NB4 (cell line): Measurements from ENCODE around the gene ZNHIT1.

Source experiments
- CTCF ChIP-seq: IDR thresholded peaks from one replicate; pipeline ENCODE4 v1.5.1; 2012; ENCODE audit warnings: low read depth, low read length
- MAX ChIP-seq: IDR thresholded peaks from 2 replicates; pipeline ENCODE4 v1.6.1; 2011; ENCODE audit warnings: low read depth, low read length
- POLR2A ChIP-seq: IDR thresholded peaks from 2 replicates; pipeline ENCODE4 v1.6.1; 2011; ENCODE audit warnings: mild to moderate bottlenecking; ENCODE audit not compliant: insufficient read length; ENCODE audit errors: extremely low read depth

GRCh38 chr7:101171442-101171837 lies 46.5 kb upstream of the ZNHIT1 start:
- TF ChIP-seq CTCF = peak; percentile 19
- no peak for TF ChIP-seq POLR2A
- TF ChIP-seq MAX = no peak
